IMR-90 (cell line): ENCODE measurements around the gene LYRM4. TPM values are rescaled to one million over a fixed set of nuclear protein-coding genes. Genes with fewer than 3 reads are reported as not detected.

Experiments
- ATAC-seq: fragments of 200-7000 bp; cut with Tn5 transposase; 2 replicates; pipeline ENCODE4 v1.9.1; 2020; ENCODE audit warnings: low read depth, mild to moderate bottlenecking, moderate library complexity
- BruUV-seq: library from RNA; stranded (reverse); fragments of 400-500 nt; replicated peaks from 2 replicates; lab custom pipeline; 2021; lab: Mats Ljungman, UMichigan
- CTCF ChIA-PET: fragments of 300-600 bp; formaldehyde crosslinking; extraction: SDS; loops from one replicate; lab custom pipeline; 2021; ENCODE audit warnings: antibody characterized with exemption; lab: Yijun Ruan, JAX
- POLR2A ChIA-PET: fragments of 300-600 bp; sonication (Branson Sonifier 250); formaldehyde crosslinking; loops from one replicate; lab custom pipeline; 2022; ENCODE audit warnings: antibody characterized with exemption; ENCODE audit not compliant: unreplicated experiment; lab: Charles Lee
- DNase-seq: peaks from one replicate; pipeline ENCODE4 v3.0.0; 2013
- H2AFZ ChIP-seq: replicated peaks from 2 replicates; pipeline ENCODE3; 2013; ENCODE audit warnings: low read length, mild to moderate bottlenecking; ENCODE audit not compliant: poor library complexity
- H2AK5ac ChIP-seq: 2 replicates; pipeline ENCODE4 v1.6.1; 2013; ENCODE audit warnings: low read depth, low read length, inconsistent platforms
- H2AK9ac ChIP-seq: replicated peaks from 2 replicates; pipeline ENCODE3; 2013; ENCODE audit warnings: mild to moderate bottlenecking, low read depth, low read length, moderate library complexity; ENCODE audit not compliant: poor library complexity
- H2BK120ac ChIP-seq: 2 replicates; pipeline ENCODE4 v1.6.1; 2013; ENCODE audit warnings: low read depth, low read length, inconsistent platforms
- H2BK15ac ChIP-seq: 3 replicates; pipeline ENCODE4 v1.6.1; 2013; ENCODE audit warnings: low read depth, low read length, inconsistent platforms
- H2BK20ac ChIP-seq: 2 replicates; pipeline ENCODE4 v1.6.1; 2013; ENCODE audit warnings: low read depth, mild to moderate bottlenecking, inconsistent platforms, low read length, moderate library complexity
- H2BK5ac ChIP-seq: 2 replicates; pipeline ENCODE4 v1.6.1; 2013; ENCODE audit warnings: mild to moderate bottlenecking, low read depth, low read length, inconsistent platforms; ENCODE audit not compliant: poor library complexity, severe bottlenecking
- H3K14ac ChIP-seq: replicated peaks from 2 replicates; pipeline ENCODE4 v1.6.1; 2013; ENCODE audit warnings: low read depth, low read length, inconsistent platforms
- H3K18ac ChIP-seq: 2 replicates; pipeline ENCODE4 v1.6.1; 2013; ENCODE audit warnings: low read depth, low read length, control low read depth
- H3K23ac ChIP-seq: 2 replicates; pipeline ENCODE4 v1.6.1; 2013; ENCODE audit warnings: low read depth, low read length, inconsistent platforms
- H3K27ac ChIP-seq: 2 replicates; pipeline ENCODE4 v1.5.1; 2013; ENCODE audit warnings: mild to moderate bottlenecking, control low read depth, low read length; ENCODE audit not compliant: insufficient read depth
- H3K27me3 ChIP-seq: 2 replicates; pipeline ENCODE4 v1.6.1; 2013; ENCODE audit warnings: low read length; ENCODE audit not compliant: control insufficient read depth, insufficient read depth
- H3K36me3 ChIP-seq: 2 replicates; pipeline ENCODE4 v1.6.1; 2013; ENCODE audit warnings: low read length, mixed read lengths; ENCODE audit not compliant: control insufficient read depth, insufficient read depth
- H3K4ac ChIP-seq: 2 replicates; pipeline ENCODE4 v1.6.1; 2013; ENCODE audit warnings: low read depth, low read length, inconsistent platforms
- H3K4me1 ChIP-seq: 2 replicates; pipeline ENCODE4 v1.6.1; 2013; ENCODE audit warnings: low read length, mixed read lengths; ENCODE audit not compliant: control insufficient read depth, insufficient read depth
- H3K4me2 ChIP-seq: 2 replicates; pipeline ENCODE4 v1.6.1; 2013; ENCODE audit warnings: low read depth, mild to moderate bottlenecking, control low read depth, low read length, moderate library complexity
- H3K4me3 ChIP-seq: 2 replicates; pipeline ENCODE4 v1.5.1; 2013; ENCODE audit warnings: low read depth, mild to moderate bottlenecking, control low read depth, low read length, moderate library complexity; ENCODE audit not compliant: insufficient read depth
- H3K56ac ChIP-seq: 2 replicates; pipeline ENCODE4 v1.6.1; 2013; ENCODE audit warnings: low read length, inconsistent platforms; ENCODE audit not compliant: insufficient read depth; ENCODE audit errors: extremely low read depth
- H3K79me1 ChIP-seq, 2 experiments: 2 replicates each; pipeline ENCODE4 v1.6.1; 2013; ENCODE audit warnings: low read length in 2 of 2, inconsistent platforms in 1 of 2, low read depth in 1 of 2
- H3K9ac ChIP-seq: 2 replicates; pipeline ENCODE4 v1.6.1; 2013; ENCODE audit warnings: low read depth, low read length, control low read depth
- H3K9me1 ChIP-seq: 2 replicates; pipeline ENCODE4 v1.6.1; 2013; ENCODE audit warnings: low read length, inconsistent platforms; ENCODE audit not compliant: insufficient read depth
- H3K9me3 ChIP-seq: 2 replicates; pipeline ENCODE4 v1.6.1; 2013; ENCODE audit warnings: low read length; ENCODE audit not compliant: control insufficient read depth, insufficient read depth
- H4K20me1 ChIP-seq: 2 replicates; pipeline ENCODE4 v1.6.1; 2013; ENCODE audit warnings: low read length, inconsistent platforms; ENCODE audit not compliant: insufficient read depth
- H4K5ac ChIP-seq: 2 replicates; pipeline ENCODE4 v1.6.1; 2013; ENCODE audit warnings: mild to moderate bottlenecking, low read depth, low read length, control low read depth
- H4K8ac ChIP-seq, 2 experiments: 2 replicates each; pipeline ENCODE4 v1.6.1; 2013; ENCODE audit warnings: low read depth in 2 of 2, low read length in 2 of 2, control low read depth in 1 of 2, inconsistent platforms in 1 of 2
- H4K91ac ChIP-seq: 2 replicates; pipeline ENCODE4 v1.6.1; 2013; ENCODE audit warnings: low read depth, low read length, inconsistent platforms; ENCODE audit not compliant: insufficient read depth
- BHLHE40 ChIP-seq: fragments of 150-350 bp; IDR thresholded peaks from 2 replicates; pipeline ENCODE4 v1.6.1; 2016; ENCODE audit warnings: mild to moderate bottlenecking, low read depth, low read length
- CEBPB ChIP-seq: IDR thresholded peaks from 2 replicates; pipeline ENCODE4 v1.6.1; 2012; ENCODE audit warnings: low read depth, low read length, improper control_type of control experiment
- MAFK ChIP-seq: IDR thresholded peaks from 2 replicates; pipeline ENCODE4 v1.6.1; 2012; ENCODE audit warnings: low read depth, low read length, improper control_type of control experiment
- MAZ ChIP-seq: IDR thresholded peaks from 2 replicates; pipeline ENCODE4 v1.6.1; 2012; ENCODE audit warnings: low read depth, mild to moderate bottlenecking, low read length, improper control_type of control experiment, moderate library complexity, borderline replicate concordance
- MXI1 ChIP-seq: IDR thresholded peaks from 2 replicates; pipeline ENCODE4 v1.6.1; 2012; ENCODE audit warnings: low read depth, mild to moderate bottlenecking, low read length, moderate library complexity, borderline replicate concordance
- NFE2L2 ChIP-seq: fragments of 150-350 bp; IDR thresholded peaks from 2 replicates; pipeline ENCODE4 v1.6.1; 2016; ENCODE audit warnings: low read depth, mild to moderate bottlenecking, low read length
- POLR2A ChIP-seq: IDR thresholded peaks from 2 replicates; pipeline ENCODE4 v1.6.1; 2012; ENCODE audit warnings: mild to moderate bottlenecking, low read depth, low read length
- RAD21 ChIP-seq: IDR thresholded peaks from 2 replicates; pipeline ENCODE4 v1.6.1; 2012; ENCODE audit warnings: low read length, improper control_type of control experiment
- RCOR1 ChIP-seq: IDR thresholded peaks from 2 replicates; pipeline ENCODE4 v1.6.1; 2012; ENCODE audit warnings: mild to moderate bottlenecking, low read length, improper control_type of control experiment; ENCODE audit not compliant: insufficient replicate concordance
- RFX5 ChIP-seq: IDR thresholded peaks from 2 replicates; pipeline ENCODE4 v1.8.0; 2012; ENCODE audit warnings: low read depth, mild to moderate bottlenecking, low read length, moderate library complexity
- SMC3 ChIP-seq: fragments of 150-350 bp; IDR thresholded peaks from 2 replicates; pipeline ENCODE4 v1.6.1; 2016; ENCODE audit warnings: low read depth, mild to moderate bottlenecking, antibody characterized with exemption, low read length, moderate library complexity
- WGBS, 2 experiments: methylation state at CpG; one replicate each; pipeline versions ENCODE4 v1.1.5 to v1.1.7; 2013; ENCODE audit warnings: missing lambda C conversion rate in 2 of 2; ENCODE audit not compliant: insufficient read length in 1 of 2; ENCODE audit errors: extremely low coverage in 2 of 2; 5-methylcytosine and 5-hydroxymethylcytosine counted together
- dilution Hi-C: fragments of 300-500 bp; cut with HindIII; formaldehyde crosslinking; loops from one replicate; pipeline ENCODE4 v1.14.3; 2018; ENCODE audit warnings: low sequenced_read_pairs; ENCODE audit not compliant: unreplicated experiment
- in situ Hi-C: fragments of 300-500 bp; cut with MboI; formaldehyde crosslinking; loops from 3 replicates; pipeline ENCODE4 v1.14.3; 2019; ENCODE audit warnings: low sequenced_read_pairs, inconsistent platforms, mixed read lengths
- intact Hi-C: fragments of 100-400 bp; cut with micrococcal nuclease; formaldehyde crosslinking; loops from 2 replicates; pipeline ENCODE4 v1.10.0; 2022
- polyA plus RNA-seq, 3 experiments: library from polyadenylated mRNA; depleted of rRNA; stranded (reverse); fragments of >200 nt; gene quantifications; 2 replicates each; pipeline ENCODE4 v1.2.3, GENCODE V29; 2012; ENCODE audit warnings: low replicate concordance in 1 of 3
- total RNA-seq: library from RNA; depleted of rRNA; stranded (reverse); fragments of >200 nt; gene quantifications from 2 replicates; pipeline ENCODE4 v1.2.3, GENCODE V29; 2012
- TF ChIP-seq, protein P1 (sequence below): fragments of 150-350 bp; IDR thresholded peaks from 2 replicates; pipeline ENCODE4 v1.6.1; 2016; ENCODE audit warnings: low read depth, mild to moderate bottlenecking, low read length, moderate library complexity, borderline replicate concordance
- TF ChIP-seq, protein P2 (sequence below): conservative IDR thresholded peaks from 2 replicates; pipeline ENCODE4 v1.5.1; 2012; ENCODE audit warnings: mild to moderate bottlenecking, low read depth, low read length, improper control_type of control experiment

LYRM4 gene
- total and polyA plus RNA-seq, 2 of the 4 experiments (the other 2 are of a cell fraction), result 11.5 to 26.6 TPM

DNA sequence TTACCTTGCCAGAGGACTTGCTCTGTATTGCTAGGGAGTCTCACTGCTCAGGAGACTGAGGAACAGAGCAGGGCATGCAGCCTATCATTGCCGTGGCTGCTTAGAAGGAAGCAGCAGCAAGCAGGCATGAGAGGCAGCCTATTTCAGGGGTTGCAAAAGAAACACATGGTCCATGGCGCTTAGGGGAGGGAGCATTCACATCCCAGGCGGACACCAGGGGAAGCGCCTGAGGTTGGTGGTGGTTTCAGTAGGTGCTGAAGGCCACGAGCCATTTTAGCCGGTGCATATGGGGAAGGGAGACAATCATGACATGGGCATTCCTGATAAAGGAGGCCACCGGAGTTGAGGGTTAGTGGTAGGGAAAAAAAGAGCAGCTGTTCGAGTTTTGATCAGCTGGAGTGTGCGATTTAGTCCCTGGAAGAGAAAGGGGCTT lies 21.5 kb upstream of the LYRM4 start:
- Histone ChIP-seq H2AK5ac (no peak overlapping the region), H3K4me1 (peaks cover 6% of the 10 kb centered on the region), H2BK120ac (no peak overlapping the region), H3K56ac (no peak overlapping the region), H2AK9ac (no peak overlapping the region), H2AFZ (no peak overlapping the region), H3K14ac (no peak overlapping the region), H3K4me3 (no peak overlapping the region), H4K8ac (no peak overlapping the region), H4K5ac (no peak overlapping the region), H3K79me1 (peaks cover 19 to 37% of the 10 kb centered on the region in 2 experiments), H4K91ac (no peak overlapping the region), H3K9ac (no peak overlapping the region), H3K9me1 (peaks cover 7% of the 10 kb centered on the region), H3K4me2 (no peak overlapping the region), H3K4ac (no peak overlapping the region), H2BK15ac (no peak overlapping the region), H3K18ac (no peak overlapping the region), H3K9me3 (no peaks in the 10 kb centered on the region), H2BK5ac (no peak overlapping the region), H3K27me3 (no peaks in the 10 kb centered on the region), H4K20me1 (peaks cover 10% of the 10 kb centered on the region; the same call in 1 of the 2 replicates), H2BK20ac (no peak overlapping the region), H3K27ac (no peak overlapping the region), H3K23ac (no peak overlapping the region), H3K36me3 (no peaks in the 10 kb centered on the region)
- CTCF ChIA-PET, result no interaction called here
- intact Hi-C loops, result no loop called here
- 70% methylated on average over 6 of the region's 9 CpGs; no CpG with 5 or more reads in 1 of the 2 experiments for WGBS, 2 experiments
- in situ Hi-C loops, result no loop called here
- ATAC-seq, result no peak
- POLR2A ChIA-PET, result no interaction called here
- no peak for DNase-seq
- no TSS peak for BruUV-seq
- TF ChIP-seq RAD21 (no peak), RFX5 (no peak), MAZ (no peak), POLR2A (no peak), CEBPB (no peak), MAFK (no peak), NFE2L2 (no peak), RCOR1 (no peak), BHLHE40 (no peak), SMC3 (no peak), MXI1 (no peak)
- TF ChIP-seq, protein P1, sequence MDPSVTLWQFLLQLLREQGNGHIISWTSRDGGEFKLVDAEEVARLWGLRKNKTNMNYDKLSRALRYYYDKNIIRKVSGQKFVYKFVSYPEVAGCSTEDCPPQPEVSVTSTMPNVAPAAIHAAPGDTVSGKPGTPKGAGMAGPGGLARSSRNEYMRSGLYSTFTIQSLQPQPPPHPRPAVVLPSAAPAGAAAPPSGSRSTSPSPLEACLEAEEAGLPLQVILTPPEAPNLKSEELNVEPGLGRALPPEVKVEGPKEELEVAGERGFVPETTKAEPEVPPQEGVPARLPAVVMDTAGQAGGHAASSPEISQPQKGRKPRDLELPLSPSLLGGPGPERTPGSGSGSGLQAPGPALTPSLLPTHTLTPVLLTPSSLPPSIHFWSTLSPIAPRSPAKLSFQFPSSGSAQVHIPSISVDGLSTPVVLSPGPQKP, result no peak
- TF ChIP-seq, protein P2, sequence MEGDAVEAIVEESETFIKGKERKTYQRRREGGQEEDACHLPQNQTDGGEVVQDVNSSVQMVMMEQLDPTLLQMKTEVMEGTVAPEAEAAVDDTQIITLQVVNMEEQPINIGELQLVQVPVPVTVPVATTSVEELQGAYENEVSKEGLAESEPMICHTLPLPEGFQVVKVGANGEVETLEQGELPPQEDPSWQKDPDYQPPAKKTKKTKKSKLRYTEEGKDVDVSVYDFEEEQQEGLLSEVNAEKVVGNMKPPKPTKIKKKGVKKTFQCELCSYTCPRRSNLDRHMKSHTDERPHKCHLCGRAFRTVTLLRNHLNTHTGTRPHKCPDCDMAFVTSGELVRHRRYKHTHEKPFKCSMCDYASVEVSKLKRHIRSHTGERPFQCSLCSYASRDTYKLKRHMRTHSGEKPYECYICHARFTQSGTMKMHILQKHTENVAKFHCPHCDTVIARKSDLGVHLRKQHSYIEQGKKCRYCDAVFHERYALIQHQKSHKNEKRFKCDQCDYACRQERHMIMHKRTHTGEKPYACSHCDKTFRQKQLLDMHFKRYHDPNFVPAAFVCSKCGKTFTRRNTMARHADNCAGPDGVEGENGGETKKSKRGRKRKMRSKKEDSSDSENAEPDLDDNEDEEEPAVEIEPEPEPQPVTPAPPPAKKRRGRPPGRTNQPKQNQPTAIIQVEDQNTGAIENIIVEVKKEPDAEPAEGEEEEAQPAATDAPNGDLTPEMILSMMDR, result no peak
- dilution Hi-C loops, result no loop called here
